SK-N-SH (cell line): Measurements from ENCODE around the gene WDR83. TPM values are rescaled to one million over a fixed set of nuclear protein-coding genes. Genes with fewer than 3 reads are reported as not detected.

Experiments used
- CTCF ChIA-PET: fragments of 300-600, 350-600 bp; formaldehyde crosslinking; extraction: SDS; loops from one replicate; lab custom pipeline; 2021; lab: Yijun Ruan, JAX
- POLR2A ChIA-PET: fragments of 350-600 bp; sonication (Branson Sonifier 250); formaldehyde crosslinking; extraction: SDS; loops from one replicate; lab custom pipeline; 2020; ENCODE audit warnings: antibody characterized with exemption, inconsistent platforms; lab: Yijun Ruan, JAX
- DNase-seq: peaks from one replicate; pipeline ENCODE4 v3.0.0; 2012
- H2AFZ ChIP-seq: fragments of 200-600 bp; sonication (generic); 2 replicates; pipeline ENCODE4 v1.8.1; 2016; ENCODE audit warnings: antibody characterized with exemption, mild to moderate bottlenecking, low read depth
- H3F3A ChIP-seq: fragments of 200-600 bp; sonication (generic); replicated peaks from 2 replicates; pipeline ENCODE3; 2016; ENCODE audit warnings: antibody characterized with exemption, mild to moderate bottlenecking; ENCODE audit not compliant: insufficient read depth
- H3K27ac ChIP-seq, 2 experiments: fragments of 200-500 bp in 1 of 2; fragments of 200-600 bp in 1 of 2; sonication (Bioruptor generic) in 1 of 2; sonication (generic), shearing (Covaris generic) in 1 of 2; 2 replicates each; pipeline versions ENCODE4 v1.5.1 to v1.6.1; 2014 to 2016; ENCODE audit warnings: low read depth in 2 of 2, inconsistent platforms in 1 of 2, low read length in 1 of 2, mild to moderate bottlenecking in 1 of 2, mixed read lengths in 1 of 2
- H3K27me3 ChIP-seq: fragments of 200-600 bp; sonication (generic), shearing (Covaris generic); 2 replicates; pipeline ENCODE4 v1.6.1; 2016; ENCODE audit warnings: mixed run types; ENCODE audit not compliant: insufficient read depth
- H3K36me3 ChIP-seq, 2 experiments: fragments of 200-500 bp in 1 of 2; fragments of 200-600 bp in 1 of 2; sonication (Bioruptor generic) in 1 of 2; sonication (generic) in 1 of 2; replicated peaks in 1 of 2; 2 replicates each; pipeline versions ENCODE3 to v1.5.1; 2014 to 2016; ENCODE audit warnings: low read length in 1 of 2, mild to moderate bottlenecking in 1 of 2; ENCODE audit not compliant: insufficient read depth in 2 of 2, control insufficient read depth in 1 of 2
- H3K4me1 ChIP-seq, 2 experiments: fragments of 200-500 bp in 1 of 2; fragments of 200-600 bp in 1 of 2; sonication (Bioruptor generic) in 1 of 2; sonication (generic), shearing (Covaris generic) in 1 of 2; 2 replicates each; pipeline versions ENCODE4 v1.5.1 to v1.6.1; 2014 to 2016; ENCODE audit warnings: low read depth in 1 of 2, low read length in 1 of 2, mixed run types in 1 of 2; ENCODE audit not compliant: insufficient read depth in 2 of 2, control insufficient read depth in 1 of 2
- H3K4me2 ChIP-seq: fragments of 200-600 bp; sonication (generic), shearing (Covaris generic); 2 replicates; pipeline ENCODE4 v1.6.1; 2017; ENCODE audit warnings: mixed run types
- H3K4me3 ChIP-seq, 2 experiments: fragments of 200-500 bp in 1 of 2; fragments of 200-600 bp in 1 of 2; sonication (Bioruptor generic) in 1 of 2; sonication (generic), shearing (Covaris generic) in 1 of 2; 2 replicates each; pipeline versions ENCODE4 v1.5.1 to v1.8.1; 2014 to 2016; ENCODE audit warnings: low read depth in 2 of 2, inconsistent platforms in 1 of 2, low read length in 1 of 2, mild to moderate bottlenecking in 1 of 2, mixed read lengths in 1 of 2, moderate library complexity in 1 of 2
- H3K79me2 ChIP-seq: fragments of 200-600 bp; sonication (generic); 2 replicates; pipeline ENCODE4 v1.8.1; 2017; ENCODE audit warnings: mild to moderate bottlenecking; ENCODE audit not compliant: insufficient read depth
- H3K9ac ChIP-seq: fragments of 200-600 bp; sonication (generic); 2 replicates; pipeline ENCODE4 v1.6.1; 2017; ENCODE audit warnings: mixed run types
- H3K9me2 ChIP-seq: fragments of 200-600 bp; sonication (generic); 2 replicates; pipeline ENCODE4 v1.6.1; 2017; ENCODE audit warnings: mixed run types
- H3K9me3 ChIP-seq: fragments of 200-600 bp; sonication (generic); 2 replicates; pipeline ENCODE4 v1.6.1; 2017; ENCODE audit warnings: mixed run types, mild to moderate bottlenecking, moderate library complexity
- H4K20me1 ChIP-seq: fragments of 200-600 bp; sonication (generic); 2 replicates; pipeline ENCODE4 v1.6.1; 2017; ENCODE audit warnings: mild to moderate bottlenecking, mixed run types; ENCODE audit not compliant: insufficient read depth
- EP300 ChIP-seq, 2 experiments: IDR thresholded peaks; 2 replicates each; pipeline versions ENCODE4 v1.4.0 to v1.6.1; 2012; ENCODE audit warnings: borderline replicate concordance in 1 of 2, low read depth in 1 of 2, low read length in 1 of 2
- FOSL2 ChIP-seq: IDR thresholded peaks from 2 replicates; pipeline ENCODE4 v1.4.0; 2012; ENCODE audit warnings: low read depth, mild to moderate bottlenecking, moderate library complexity, borderline replicate concordance
- FOXJ3 ChIP-seq: sonication (generic); formaldehyde crosslinking; IDR thresholded peaks from 2 replicates; pipeline ENCODE4 v1.5.1; 2020; ENCODE audit warnings: mild to moderate bottlenecking, missing genetic modification reagents
- GABPA ChIP-seq: IDR thresholded peaks from 2 replicates; pipeline ENCODE4 v1.4.0; 2012; ENCODE audit warnings: low read depth, mild to moderate bottlenecking
- GATA2 ChIP-seq: sonication (generic); formaldehyde crosslinking; IDR thresholded peaks from 2 replicates; pipeline ENCODE4 v1.5.0; 2020; ENCODE audit warnings: mild to moderate bottlenecking, missing genetic modification reagents
- MEF2A ChIP-seq: IDR thresholded peaks from 2 replicates; pipeline ENCODE4 v1.4.0; 2012; ENCODE audit warnings: low read depth, borderline replicate concordance
- MXI1 ChIP-seq: IDR thresholded peaks from 2 replicates; pipeline ENCODE4 v1.6.1; 2012; ENCODE audit warnings: mild to moderate bottlenecking, low read depth, low read length, improper control_type of control experiment
- NFIC ChIP-seq: IDR thresholded peaks from 2 replicates; pipeline ENCODE4 v1.4.0; 2012; ENCODE audit warnings: borderline replicate concordance
- POLR2AphosphoS5 ChIP-seq: IDR thresholded peaks from 2 replicates; pipeline ENCODE4 v1.6.1; 2012; ENCODE audit warnings: low read depth, low read length
- RAD21 ChIP-seq: IDR thresholded peaks from 2 replicates; pipeline ENCODE4 v1.6.1; 2012; ENCODE audit warnings: mild to moderate bottlenecking, low read length
- RFX5 ChIP-seq: IDR thresholded peaks from 2 replicates; pipeline ENCODE4 v1.6.1; 2012; ENCODE audit warnings: mild to moderate bottlenecking, improper control_type of control experiment, low read length
- SIN3A ChIP-seq: IDR thresholded peaks from 2 replicates; pipeline ENCODE4 v1.6.1; 2012; ENCODE audit warnings: low read depth, mild to moderate bottlenecking, low read length, moderate library complexity, borderline replicate concordance
- WGBS: methylation state at CpG from one replicate; pipeline ENCODE4 v1.1.6; 2017; ENCODE audit warnings: low lambda C conversion rate; 5-methylcytosine and 5-hydroxymethylcytosine counted together
- polyA plus RNA-seq, 3 experiments: library from polyadenylated mRNA; depleted of rRNA; stranded (reverse); fragments of >200 nt; gene quantifications; 2 replicates each; pipeline ENCODE4 v1.2.3, GENCODE V29; 2012
- TF ChIP-seq, protein P1 (sequence below): fragments of 200-600 bp; sonication (generic); IDR thresholded peaks from 2 replicates; pipeline ENCODE4 v1.6.1; 2017; ENCODE audit warnings: antibody characterized with exemption, mild to moderate bottlenecking, moderate library complexity
- TF ChIP-seq, protein P2 (sequence below): fragments of 150-350 bp; IDR thresholded peaks from 2 replicates; pipeline ENCODE4 v1.6.1; 2017; ENCODE audit warnings: antibody characterized with exemption, low read length, low read depth, borderline replicate concordance
- TF ChIP-seq, protein P3 (sequence below): IDR thresholded peaks from 2 replicates; pipeline ENCODE4; 2012
- TF ChIP-seq, protein P4 (sequence below): IDR thresholded peaks from 2 replicates; pipeline ENCODE4 v1.6.1; 2012; ENCODE audit warnings: mild to moderate bottlenecking, low read depth, low read length, moderate library complexity
- TF ChIP-seq, protein P5 (sequence below): fragments of 150-350 bp; IDR thresholded peaks from 2 replicates; pipeline ENCODE4 v1.6.1; 2016; ENCODE audit warnings: mild to moderate bottlenecking, low read depth, low read length

WDR83 gene
- polyA plus RNA-seq, 1 of the 3 experiments (the other 2 are of a cell fraction), result 18.2 TPM

DNA sequence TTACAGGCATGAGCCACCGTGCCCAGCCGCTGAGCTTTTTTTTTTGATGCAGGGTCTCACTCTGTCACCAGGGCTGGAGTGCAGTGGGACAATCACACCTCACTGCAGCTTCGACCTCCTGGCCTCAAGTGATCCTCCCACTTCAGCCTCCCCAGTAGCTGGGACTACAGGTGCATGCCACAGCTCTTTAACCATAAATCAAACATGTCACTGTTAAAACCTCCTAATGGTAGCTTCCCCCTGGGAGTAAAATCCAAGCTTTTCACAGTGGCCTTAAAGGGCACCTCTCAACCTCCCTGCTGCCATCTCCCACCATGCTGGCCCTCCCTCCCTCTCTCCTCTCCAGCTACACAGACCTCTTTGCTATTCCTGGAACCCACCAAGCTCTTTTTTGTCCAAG is 19.2 kb downstream of the WDR83 start:
- Histone ChIP-seq H4K20me1 (no peaks in the 10 kb centered on the region), H3K4me3 (no peak overlapping the region), H3K9me2 (no peaks in the 10 kb centered on the region), H3K4me1 (no peaks in the 10 kb centered on the region), H2AFZ (no peak overlapping the region), H3K9ac (no peak overlapping the region), H3K79me2 (no peaks in the 10 kb centered on the region), H3F3A (peaks cover 7% of the 10 kb centered on the region), H3K27me3 (no peaks in the 10 kb centered on the region), H3K36me3 (no peaks in the 10 kb centered on the region), H3K9me3 (no peaks in the 10 kb centered on the region), H3K4me2 (no peak overlapping the region), H3K27ac (no peak overlapping the region)
- ChIA-PET POLR2A (interaction anchor here (1.4 kb wide), 1 partner anchor 11 kb away, joined by 3 read pairs; the partner anchor contains the start of gene FBXW9), CTCF (interaction anchor here (1.0 to 2.0 kb wide), 5 partner anchors 9 to 123 kb away, joined by 3 to 11 read pairs (median 4); partner anchors contain the start of gene FBXW9)
- DNase-seq, result no peak
- TF ChIP-seq NFIC (no peak), RAD21 (no peak), EP300 (IDR thresholded peaks at IDR 0.05; ENCODE audit: borderline replicate concordance in 1 of 2, low read depth in 1 of 2, low read length in 1 of 2) (no peak), MEF2A (no peak), POLR2AphosphoS5 (no peak), GATA2 (CRISPR knock-in tag) (no peak), SIN3A (no peak), FOXJ3 (no peak), MXI1 (no peak), GABPA (no peak), FOSL2 (no peak), RFX5 (no peak)
- TF ChIP-seq, protein P1, sequence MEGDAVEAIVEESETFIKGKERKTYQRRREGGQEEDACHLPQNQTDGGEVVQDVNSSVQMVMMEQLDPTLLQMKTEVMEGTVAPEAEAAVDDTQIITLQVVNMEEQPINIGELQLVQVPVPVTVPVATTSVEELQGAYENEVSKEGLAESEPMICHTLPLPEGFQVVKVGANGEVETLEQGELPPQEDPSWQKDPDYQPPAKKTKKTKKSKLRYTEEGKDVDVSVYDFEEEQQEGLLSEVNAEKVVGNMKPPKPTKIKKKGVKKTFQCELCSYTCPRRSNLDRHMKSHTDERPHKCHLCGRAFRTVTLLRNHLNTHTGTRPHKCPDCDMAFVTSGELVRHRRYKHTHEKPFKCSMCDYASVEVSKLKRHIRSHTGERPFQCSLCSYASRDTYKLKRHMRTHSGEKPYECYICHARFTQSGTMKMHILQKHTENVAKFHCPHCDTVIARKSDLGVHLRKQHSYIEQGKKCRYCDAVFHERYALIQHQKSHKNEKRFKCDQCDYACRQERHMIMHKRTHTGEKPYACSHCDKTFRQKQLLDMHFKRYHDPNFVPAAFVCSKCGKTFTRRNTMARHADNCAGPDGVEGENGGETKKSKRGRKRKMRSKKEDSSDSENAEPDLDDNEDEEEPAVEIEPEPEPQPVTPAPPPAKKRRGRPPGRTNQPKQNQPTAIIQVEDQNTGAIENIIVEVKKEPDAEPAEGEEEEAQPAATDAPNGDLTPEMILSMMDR, result no peak
- TF ChIP-seq, protein P2, sequence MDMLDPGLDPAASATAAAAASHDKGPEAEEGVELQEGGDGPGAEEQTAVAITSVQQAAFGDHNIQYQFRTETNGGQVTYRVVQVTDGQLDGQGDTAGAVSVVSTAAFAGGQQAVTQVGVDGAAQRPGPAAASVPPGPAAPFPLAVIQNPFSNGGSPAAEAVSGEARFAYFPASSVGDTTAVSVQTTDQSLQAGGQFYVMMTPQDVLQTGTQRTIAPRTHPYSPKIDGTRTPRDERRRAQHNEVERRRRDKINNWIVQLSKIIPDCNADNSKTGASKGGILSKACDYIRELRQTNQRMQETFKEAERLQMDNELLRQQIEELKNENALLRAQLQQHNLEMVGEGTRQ, result no peak
- TF ChIP-seq, protein P3, sequence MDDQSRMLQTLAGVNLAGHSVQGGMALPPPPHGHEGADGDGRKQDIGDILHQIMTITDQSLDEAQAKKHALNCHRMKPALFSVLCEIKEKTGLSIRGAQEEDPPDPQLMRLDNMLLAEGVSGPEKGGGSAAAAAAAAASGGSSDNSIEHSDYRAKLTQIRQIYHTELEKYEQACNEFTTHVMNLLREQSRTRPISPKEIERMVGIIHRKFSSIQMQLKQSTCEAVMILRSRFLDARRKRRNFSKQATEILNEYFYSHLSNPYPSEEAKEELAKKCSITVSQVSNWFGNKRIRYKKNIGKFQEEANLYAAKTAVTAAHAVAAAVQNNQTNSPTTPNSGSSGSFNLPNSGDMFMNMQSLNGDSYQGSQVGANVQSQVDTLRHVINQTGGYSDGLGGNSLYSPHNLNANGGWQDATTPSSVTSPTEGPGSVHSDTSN, result no peak
- TF ChIP-seq, protein P4, sequence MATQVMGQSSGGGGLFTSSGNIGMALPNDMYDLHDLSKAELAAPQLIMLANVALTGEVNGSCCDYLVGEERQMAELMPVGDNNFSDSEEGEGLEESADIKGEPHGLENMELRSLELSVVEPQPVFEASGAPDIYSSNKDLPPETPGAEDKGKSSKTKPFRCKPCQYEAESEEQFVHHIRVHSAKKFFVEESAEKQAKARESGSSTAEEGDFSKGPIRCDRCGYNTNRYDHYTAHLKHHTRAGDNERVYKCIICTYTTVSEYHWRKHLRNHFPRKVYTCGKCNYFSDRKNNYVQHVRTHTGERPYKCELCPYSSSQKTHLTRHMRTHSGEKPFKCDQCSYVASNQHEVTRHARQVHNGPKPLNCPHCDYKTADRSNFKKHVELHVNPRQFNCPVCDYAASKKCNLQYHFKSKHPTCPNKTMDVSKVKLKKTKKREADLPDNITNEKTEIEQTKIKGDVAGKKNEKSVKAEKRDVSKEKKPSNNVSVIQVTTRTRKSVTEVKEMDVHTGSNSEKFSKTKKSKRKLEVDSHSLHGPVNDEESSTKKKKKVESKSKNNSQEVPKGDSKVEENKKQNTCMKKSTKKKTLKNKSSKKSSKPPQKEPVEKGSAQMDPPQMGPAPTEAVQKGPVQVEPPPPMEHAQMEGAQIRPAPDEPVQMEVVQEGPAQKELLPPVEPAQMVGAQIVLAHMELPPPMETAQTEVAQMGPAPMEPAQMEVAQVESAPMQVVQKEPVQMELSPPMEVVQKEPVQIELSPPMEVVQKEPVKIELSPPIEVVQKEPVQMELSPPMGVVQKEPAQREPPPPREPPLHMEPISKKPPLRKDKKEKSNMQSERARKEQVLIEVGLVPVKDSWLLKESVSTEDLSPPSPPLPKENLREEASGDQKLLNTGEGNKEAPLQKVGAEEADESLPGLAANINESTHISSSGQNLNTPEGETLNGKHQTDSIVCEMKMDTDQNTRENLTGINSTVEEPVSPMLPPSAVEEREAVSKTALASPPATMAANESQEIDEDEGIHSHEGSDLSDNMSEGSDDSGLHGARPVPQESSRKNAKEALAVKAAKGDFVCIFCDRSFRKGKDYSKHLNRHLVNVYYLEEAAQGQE, result no peak
- TF ChIP-seq, protein P5, sequence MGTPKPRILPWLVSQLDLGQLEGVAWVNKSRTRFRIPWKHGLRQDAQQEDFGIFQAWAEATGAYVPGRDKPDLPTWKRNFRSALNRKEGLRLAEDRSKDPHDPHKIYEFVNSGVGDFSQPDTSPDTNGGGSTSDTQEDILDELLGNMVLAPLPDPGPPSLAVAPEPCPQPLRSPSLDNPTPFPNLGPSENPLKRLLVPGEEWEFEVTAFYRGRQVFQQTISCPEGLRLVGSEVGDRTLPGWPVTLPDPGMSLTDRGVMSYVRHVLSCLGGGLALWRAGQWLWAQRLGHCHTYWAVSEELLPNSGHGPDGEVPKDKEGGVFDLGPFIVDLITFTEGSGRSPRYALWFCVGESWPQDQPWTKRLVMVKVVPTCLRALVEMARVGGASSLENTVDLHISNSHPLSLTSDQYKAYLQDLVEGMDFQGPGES, result no peak
- whole genome bisulfite sequencing, result 75% methylated on average over 3 of the region's 3 CpGs
